DND-41 (cell line): ENCODE data around the gene PAM.
A peak's percentile ranks its signal among the peaks of the same experiment; 100 is the strongest.

Experiments used
- ATAC-seq: fragments of 200-7000 bp; cut with Tn5 transposase; 3 replicates; pipeline ENCODE4 v1.9.1; 2021; ENCODE audit warnings: low read depth; ENCODE audit not compliant: insufficient read depth
- DNase-seq: peaks from one replicate; pipeline ENCODE4 v3.0.0-alpha.2; 2020
- H2AFZ ChIP-seq: 2 replicates; pipeline ENCODE4 v1.6.0; 2012; ENCODE audit warnings: low read depth, low read length
- H3K27ac ChIP-seq: 2 replicates; pipeline ENCODE4 v1.5.1; 2012; ENCODE audit warnings: low read length, inconsistent platforms
- H3K27me3 ChIP-seq: fragments of 200-600 bp; sonication (generic); 2 replicates; pipeline ENCODE4 v1.6.0; 2012; ENCODE audit warnings: low read length, mild to moderate bottlenecking, inconsistent platforms; ENCODE audit not compliant: insufficient read depth, poor library complexity
- H3K36me3 ChIP-seq: 2 replicates; pipeline ENCODE4 v1.5.1; 2012; ENCODE audit warnings: low read length, inconsistent platforms; ENCODE audit not compliant: insufficient read depth
- H3K4me1 ChIP-seq: 2 replicates; pipeline ENCODE4 v1.5.1; 2012; ENCODE audit warnings: mild to moderate bottlenecking, low read length; ENCODE audit not compliant: insufficient read depth
- H3K4me2 ChIP-seq: 2 replicates; pipeline ENCODE4 v1.6.0; 2012; ENCODE audit warnings: mild to moderate bottlenecking, moderate library complexity, low read length, inconsistent platforms; ENCODE audit not compliant: insufficient read depth
- H3K4me3 ChIP-seq, 2 experiments: fragments of 200-600 bp in 1 of 2; shearing (Covaris generic) in 1 of 2; 2 replicates each; pipeline ENCODE4 v1.5.1; 2012 to 2016; ENCODE audit warnings: inconsistent platforms in 2 of 2, low read length in 2 of 2, mild to moderate bottlenecking in 2 of 2, low read depth in 1 of 2, moderate library complexity in 1 of 2
- H3K79me2 ChIP-seq: 2 replicates; pipeline ENCODE4 v1.6.0; 2012; ENCODE audit warnings: low read length, inconsistent platforms; ENCODE audit not compliant: insufficient read depth
- H3K9ac ChIP-seq: 2 replicates; pipeline ENCODE4 v1.6.0; 2012; ENCODE audit warnings: low read depth, mild to moderate bottlenecking, inconsistent platforms, low read length, moderate library complexity
- H3K9me3 ChIP-seq: 2 replicates; pipeline ENCODE4 v1.5.1; 2012; ENCODE audit warnings: low read length, moderate library complexity, mild to moderate bottlenecking, inconsistent platforms; ENCODE audit not compliant: insufficient read depth, severe bottlenecking
- H4K20me1 ChIP-seq: 2 replicates; pipeline ENCODE4 v1.6.0; 2012; ENCODE audit warnings: low read length; ENCODE audit not compliant: insufficient read depth
- CTCF ChIP-seq: IDR thresholded peaks from 2 replicates; pipeline ENCODE4 v1.5.1; 2012; ENCODE audit warnings: borderline replicate concordance, low read length, moderate library complexity, mild to moderate bottlenecking; ENCODE audit not compliant: poor library complexity, severe bottlenecking; ENCODE audit errors: extremely low read depth
- EZH2 ChIP-seq: IDR thresholded peaks from 3 replicates; pipeline ENCODE4 v1.6.1; 2012; ENCODE audit warnings: borderline replicate concordance, low read depth, mild to moderate bottlenecking, moderate library complexity, low read length, inconsistent platforms; ENCODE audit not compliant: severe bottlenecking

The PAM gene

GRCh38 chr5:102855681-102856388 lies 100.7 kb downstream of the PAM start:
- no peak overlapping the region for H3K4me2 ChIP-seq
- no peak for DNase-seq
- ATAC-seq, result peak; percentile 68; the same call in 2 of the 3 replicates
- no peak overlapping the region for H3K9ac ChIP-seq
- H2AFZ ChIP-seq, result no peak overlapping the region
- no peaks in the 10 kb centered on the region for H4K20me1 ChIP-seq
- no peaks in the 10 kb centered on the region for H3K79me2 ChIP-seq
- H3K27me3 ChIP-seq, result no peaks in the 10 kb centered on the region
- TF ChIP-seq CTCF (no peak), EZH2 (no peak)
- no peaks in the 10 kb centered on the region for H3K9me3 ChIP-seq
- H3K4me1 ChIP-seq, result no peaks in the 10 kb centered on the region
- H3K27ac ChIP-seq, result no peak overlapping the region
- H3K36me3 ChIP-seq, result no peaks in the 10 kb centered on the region
- no peak overlapping the region for H3K4me3 ChIP-seq

- Histone ChIP-seq H3K4me1 (no peaks in the 10 kb centered on the region), H3K36me3 (no peaks in the 10 kb centered on the region), H3K79me2 (no peaks in the 10 kb centered on the region), H2AFZ (no peak overlapping the region), H4K20me1 (no peaks in the 10 kb centered on the region), H3K9me3 (no peaks in the 10 kb centered on the region), H3K27ac (no peak overlapping the region), H3K4me2 (no peak overlapping the region), H3K4me3 (no peak overlapping the region), H3K27me3 (no peaks in the 10 kb centered on the region), H3K9ac (no peak overlapping the region)
- TF ChIP-seq EZH2 (no peak), CTCF (no peak)
- no peak for DNase-seq
- no peak for ATAC-seq
Measured at GRCh38 chr5:102856389-102856777, 101.3 kb downstream of the PAM start.

GRCh38 chr5:102857076-102857818 lies 102.1 kb downstream of the PAM start:
- Histone ChIP-seq H4K20me1 (no peaks in the 10 kb centered on the region), H3K9me3 (no peaks in the 10 kb centered on the region), H3K4me2 (no peak overlapping the region), H3K9ac (no peak overlapping the region), H3K4me1 (no peaks in the 10 kb centered on the region), H3K4me3 (no peak overlapping the region), H3K27ac (no peak overlapping the region), H3K27me3 (no peaks in the 10 kb centered on the region), H3K79me2 (no peaks in the 10 kb centered on the region), H2AFZ (no peak overlapping the region), H3K36me3 (no peaks in the 10 kb centered on the region)
- TF ChIP-seq CTCF, result no peak
- TF ChIP-seq EZH2, result no peak
- DNase-seq (no peak), ATAC-seq (no peak)
